Dedifferentiated amniotic fluid mesenchymal stem cell (primary cell): Measurements from ENCODE around the gene CXXC4.

Experiments used
- DNase-seq: peaks from one replicate; pipeline ENCODE4 v3.0.0-alpha.2; 2016; ENCODE audit errors: extremely low spot score

Gene CXXC4

GRCh38 chr4:104494822-104495559, at the start of gene CXXC4:
Gene CXXC4, minus strand, starts transcription at chr4:104494894. Its CDS starts 3,092 bp downstream, at chr4:104491802.
- no peak for DNase-seq

- no peak for DNase-seq
Observed at GRCh38 chr4:104533156-104533555, 38.5 kb upstream of the CXXC4 start.

- no peak for DNase-seq
Observed at GRCh38 chr4:104532677-104533076, 38.0 kb upstream of the CXXC4 start.

- DNase-seq, result no peak
Observed at GRCh38 chr4:104531390-104531789, 36.7 kb upstream of the CXXC4 start.

- no peak for DNase-seq
Observed at GRCh38 chr4:104530426-104530825, 35.7 kb upstream of the CXXC4 start.

GRCh38 chr4:104524591-104524990, 29.9 kb upstream of the CXXC4 start:
- no peak for DNase-seq

- no peak for DNase-seq
Observed at GRCh38 chr4:104524026-104524425, 29.3 kb upstream of the CXXC4 start.

GRCh38 chr4:104519588-104519987, 24.9 kb upstream of the CXXC4 start:
- DNase-seq, result no peak

- no peak for DNase-seq
Observed at GRCh38 chr4:104516884-104517283, 22.2 kb upstream of the CXXC4 start.

- DNase-seq, result no peak
Observed at GRCh38 chr4:104508224-104508623, 13.5 kb upstream of the CXXC4 start.

- DNase-seq, result no peak
Observed at GRCh38 chr4:104507112-104507511, 12.4 kb upstream of the CXXC4 start.

- no peak for DNase-seq
Observed at GRCh38 chr4:104504536-104504935, 9.8 kb upstream of the CXXC4 start.

GRCh38 chr4:104502471-104502870, 7.8 kb upstream of the CXXC4 start:
- DNase-seq, result no peak

GRCh38 chr4:104501290-104501689, 6.6 kb upstream of the CXXC4 start:
- no peak for DNase-seq

- no peak for DNase-seq
Observed at GRCh38 chr4:104500442-104500841, 5.7 kb upstream of the CXXC4 start.

- DNase-seq, result no peak
Observed at GRCh38 chr4:104494185-104494584, 509 bp downstream of the CXXC4 start.

- DNase-seq, result no peak
Observed at GRCh38 chr4:104493081-104493831, 1.4 kb downstream of the CXXC4 start.

- DNase-seq, result no peak
Observed at GRCh38 chr4:104492183-104492771, 2.4 kb downstream of the CXXC4 start.

- no peak for DNase-seq
Observed at GRCh38 chr4:104491481-104492182, 3.1 kb downstream of the CXXC4 start.

GRCh38 chr4:104490770-104491480, 3.8 kb downstream of the CXXC4 start:
- no peak for DNase-seq

- DNase-seq, result no peak
Observed at GRCh38 chr4:104490096-104490769, 4.5 kb downstream of the CXXC4 start.
